NCI-H2081 treated with DMSO at 0.1 percent for 48 hours (cell line): Measurements from ENCODE around the gene A2M.

Source experiments
- DNase-seq: peaks from one replicate; lab custom pipeline; 2025; lab: John Stamatoyannopoulos, UW

The A2M gene

DNA sequence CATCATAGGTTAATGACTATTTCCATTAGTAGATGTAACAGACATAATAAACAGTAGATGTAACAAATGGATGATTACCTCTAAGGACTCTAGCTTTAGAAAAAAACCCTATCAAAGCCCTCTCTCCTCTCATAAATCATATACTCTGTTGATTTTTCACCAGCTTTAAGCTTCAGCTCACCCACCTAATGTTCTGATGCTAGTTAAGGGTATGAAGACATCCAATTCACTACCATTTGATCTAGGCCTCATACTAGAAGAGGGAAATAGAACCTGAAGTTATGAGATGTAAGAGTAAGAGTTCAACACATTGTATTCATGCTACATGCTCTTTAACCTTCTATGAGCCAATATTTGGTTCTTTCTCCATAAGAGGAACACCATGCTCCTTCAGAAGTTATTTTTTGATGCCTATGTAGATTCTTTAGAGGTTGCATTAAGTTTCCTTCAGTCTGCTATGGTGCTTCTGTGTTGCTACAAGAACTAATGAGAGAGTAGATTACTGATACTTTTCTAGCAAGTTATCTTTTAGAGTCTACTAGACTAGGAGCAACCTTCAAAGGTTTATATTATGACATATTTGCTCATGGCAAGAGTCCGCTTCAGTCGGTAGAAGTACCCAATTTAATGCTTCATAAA is 16.0 kb downstream of the A2M start:
- no peak for DNase-seq

DNA sequence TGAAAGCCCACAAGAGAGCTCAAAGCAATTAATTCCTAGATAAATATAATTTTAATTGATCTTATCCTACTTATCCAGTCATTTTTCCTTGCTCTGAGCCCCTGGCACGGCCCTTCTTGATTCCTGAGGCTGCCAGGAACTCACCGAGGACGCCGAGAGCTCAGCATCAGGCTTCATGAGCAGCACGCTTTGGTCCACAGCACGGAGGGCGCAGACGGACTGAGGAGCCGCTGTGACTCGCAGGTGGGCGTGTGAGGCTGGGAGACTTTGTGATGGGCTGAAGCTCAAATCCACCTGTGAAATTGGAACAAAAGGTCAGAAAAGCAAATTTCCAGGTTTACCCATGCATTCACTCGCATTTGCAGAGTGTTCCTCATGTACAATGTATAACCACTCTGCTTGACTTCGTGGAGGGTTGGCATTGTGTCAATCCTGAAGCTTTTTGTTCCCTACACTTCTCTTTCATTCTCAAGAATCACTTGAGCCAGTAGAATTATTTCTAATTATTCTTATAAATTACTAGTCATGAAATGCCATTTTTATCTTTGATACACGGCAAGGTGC is 17.2 kb downstream of the A2M start:
- DNase-seq, result no peak

DNA sequence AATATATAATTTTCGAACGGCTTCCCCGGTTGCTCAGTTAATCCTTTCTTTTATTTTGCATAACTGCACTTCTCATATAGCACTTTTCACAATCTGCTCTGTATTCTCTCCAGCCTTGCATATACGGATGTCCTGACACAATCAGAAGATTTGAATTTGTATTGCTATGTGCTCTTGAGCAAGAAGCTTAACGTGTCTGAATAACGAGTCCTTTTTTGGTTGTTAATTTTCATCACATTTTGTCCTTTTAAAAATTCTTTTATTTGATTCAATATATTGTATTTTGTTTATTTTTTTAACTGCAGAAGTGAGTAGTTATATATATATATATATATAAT is 17.6 kb downstream of the A2M start:
- DNase-seq, result no peak

DNA sequence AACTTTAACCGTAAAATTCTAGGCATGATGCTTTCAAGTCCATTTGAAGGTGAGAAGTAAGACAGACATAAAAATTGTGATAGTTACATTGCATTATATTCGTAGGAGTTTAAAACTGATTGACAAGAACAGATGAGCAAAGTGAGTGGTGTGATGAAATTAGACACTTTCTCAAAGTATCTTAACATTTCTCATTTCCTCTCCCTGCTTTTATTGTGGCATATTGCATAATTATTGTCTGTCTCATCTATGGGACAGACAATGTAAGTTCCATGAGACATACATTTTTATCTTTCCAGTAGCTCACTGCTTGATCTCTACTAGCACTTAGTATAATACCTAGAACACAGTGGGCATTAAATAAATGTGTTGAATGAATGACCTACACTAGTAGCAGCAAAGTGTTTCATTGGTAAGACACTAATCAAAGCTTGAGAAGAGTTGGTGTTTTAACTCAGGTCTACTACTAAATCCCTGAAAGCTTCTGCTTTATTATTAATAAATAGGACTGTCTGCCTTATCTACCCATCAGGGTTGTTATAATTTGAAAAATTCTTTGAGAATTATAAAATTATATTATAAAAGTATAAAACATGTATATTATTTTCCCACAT is 19.0 kb downstream of the A2M start:
- no peak for DNase-seq

DNA sequence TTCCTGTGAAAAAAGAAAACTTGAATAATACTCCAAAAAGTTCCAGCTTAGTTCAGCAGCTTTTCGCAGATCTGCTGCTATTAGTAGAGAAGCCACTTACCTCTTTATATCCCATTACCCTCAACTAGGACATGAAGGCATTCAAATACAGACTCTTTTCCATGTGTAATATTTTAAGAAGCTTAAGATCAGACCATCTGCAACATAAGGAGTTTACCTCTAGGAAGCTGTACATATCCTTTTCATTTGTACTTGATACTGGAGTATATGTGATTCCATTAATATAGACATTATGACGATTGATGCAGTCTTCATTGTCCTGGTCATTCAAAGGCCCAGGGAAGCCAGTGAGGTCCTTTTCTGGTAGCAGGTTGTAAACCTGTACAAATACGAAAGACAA is 20.4 kb downstream of the A2M start:
- no peak for DNase-seq

DNA sequence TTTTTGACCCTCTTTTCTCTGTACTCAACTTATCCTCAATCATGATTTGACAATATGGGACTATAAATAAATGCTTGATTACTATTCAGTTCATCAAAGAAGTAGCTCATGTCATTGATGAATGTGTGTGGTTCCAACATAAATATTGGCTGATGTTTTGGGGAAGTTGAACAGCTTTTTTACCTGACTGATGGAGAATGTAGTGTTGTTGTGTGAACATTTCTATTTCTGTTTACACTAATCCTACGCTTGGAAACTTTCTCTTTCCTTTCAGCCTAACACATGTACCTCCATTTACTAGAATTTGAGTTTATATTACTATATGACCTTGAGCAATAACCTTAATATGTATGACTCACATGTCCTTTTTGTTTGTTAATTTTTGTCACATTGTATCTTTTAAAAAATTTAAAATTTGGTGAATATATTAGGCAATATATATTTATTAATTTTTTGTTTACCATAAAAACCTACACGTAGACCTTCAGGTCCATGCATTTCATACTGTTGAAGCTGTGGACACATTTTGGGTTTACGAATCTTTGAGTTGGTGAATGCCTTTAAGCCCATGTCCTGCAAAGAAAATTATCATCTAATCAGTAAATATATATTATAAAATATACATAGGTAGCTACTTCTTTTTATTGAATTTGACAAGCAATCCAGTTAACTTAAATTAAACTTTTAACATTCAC is 21.1 kb downstream of the A2M start:
- DNase-seq, result no peak

DNA sequence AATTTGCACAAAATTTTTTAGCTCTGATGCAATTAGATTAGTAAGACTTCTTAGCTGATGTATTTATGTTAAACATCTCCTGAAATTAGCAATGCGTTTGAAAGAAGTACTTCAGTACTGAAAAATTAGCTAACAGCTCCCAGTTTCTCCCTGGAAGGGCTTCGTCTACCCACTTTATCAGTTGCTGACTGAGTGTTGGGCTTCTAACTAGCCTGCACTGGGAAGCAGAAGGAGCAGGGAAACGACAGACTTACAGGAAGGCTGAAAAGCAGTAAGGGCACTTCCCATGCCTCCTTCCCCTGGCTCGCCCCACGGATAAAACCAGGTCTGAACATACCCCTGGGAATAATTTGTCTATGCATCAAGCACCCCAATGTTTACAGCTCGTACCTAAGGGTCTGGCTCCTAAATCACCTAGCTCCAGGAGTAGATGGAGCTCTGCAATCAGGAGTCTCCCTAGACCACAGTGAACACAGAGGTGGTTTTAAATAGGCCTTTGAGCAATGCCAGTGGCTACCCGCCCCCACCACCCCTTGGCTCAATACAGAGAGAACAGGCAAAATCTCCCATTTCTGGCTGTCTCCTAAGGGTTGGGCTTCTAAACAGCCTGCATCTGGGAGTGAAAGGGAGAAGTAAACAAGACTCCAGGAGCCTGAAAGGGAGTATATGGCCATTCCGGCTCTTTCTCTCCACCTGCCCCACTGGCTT is 23.7 kb downstream of the A2M start:
- no peak for DNase-seq

DNA sequence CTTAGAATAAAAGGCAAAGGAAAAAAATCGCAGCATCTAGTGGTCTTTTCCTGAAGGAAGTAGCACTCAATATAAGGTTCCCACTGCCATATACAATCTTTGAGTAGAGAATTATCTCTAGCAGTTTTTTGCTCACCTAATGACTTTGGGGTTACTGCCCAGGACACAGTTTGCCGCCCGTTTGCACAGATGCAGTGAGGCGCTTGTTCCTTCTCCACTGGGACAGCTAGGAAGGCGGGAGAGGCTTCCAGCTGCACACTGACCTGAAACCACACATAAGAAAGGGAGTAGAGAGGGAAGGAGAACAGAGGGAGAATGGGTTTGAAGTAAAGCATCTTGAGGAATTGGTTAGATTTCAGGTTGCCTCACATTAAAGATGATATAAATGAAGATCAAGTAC is 25.5 kb downstream of the A2M start:
- DNase-seq, result no peak

DNA sequence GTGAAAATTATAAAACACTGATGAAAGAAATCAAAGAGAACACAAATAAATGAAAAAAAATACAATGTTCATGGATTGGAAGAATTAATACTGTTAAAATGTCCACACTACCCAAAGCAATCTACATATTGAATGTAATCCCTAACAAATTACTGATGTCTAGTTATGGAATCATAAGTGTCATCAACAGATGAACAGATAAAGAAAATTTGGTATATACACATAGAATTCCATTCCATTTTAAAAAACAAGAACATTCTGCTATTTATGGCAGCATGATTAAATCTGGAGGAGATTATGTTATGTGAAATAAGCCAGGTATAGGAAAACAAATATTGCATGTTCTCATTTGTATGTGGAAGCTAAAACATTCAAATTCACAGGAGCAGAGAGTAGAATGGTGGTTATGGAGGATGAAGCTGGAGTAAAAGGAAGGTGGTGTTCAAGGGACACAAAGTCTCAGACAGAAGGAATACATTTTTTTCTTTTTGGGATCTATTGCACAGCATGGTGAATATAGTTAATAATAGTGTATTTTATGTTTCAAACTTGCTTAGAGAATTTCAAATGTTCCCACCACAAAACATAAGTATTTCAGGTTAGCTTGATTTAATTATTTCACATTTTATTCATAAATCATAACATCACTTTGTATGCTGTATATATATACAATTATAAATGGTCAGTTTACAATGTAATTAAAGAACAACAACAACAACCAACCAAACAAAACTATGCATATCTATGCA is 28.5 kb downstream of the A2M start:
- DNase-seq, result no peak

DNA sequence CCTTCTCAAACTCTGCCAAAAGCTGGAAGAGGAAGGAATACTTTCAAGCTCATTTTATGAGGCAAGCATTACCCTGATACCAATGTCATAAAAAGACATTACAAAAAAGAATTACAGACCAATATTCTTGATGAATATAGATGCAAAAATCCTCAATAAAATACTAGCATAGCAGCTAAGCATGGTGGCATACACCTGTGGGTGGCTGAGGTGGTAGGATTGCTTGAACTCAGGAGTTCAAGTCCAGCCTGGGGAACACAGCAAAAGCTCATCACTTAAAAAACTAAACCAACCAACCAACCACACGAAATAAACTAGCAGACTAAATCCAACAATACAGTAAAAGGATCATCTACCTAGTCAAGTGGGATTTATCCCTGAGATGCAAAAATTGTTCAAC is 29.6 kb downstream of the A2M start:
- no peak for DNase-seq

DNA sequence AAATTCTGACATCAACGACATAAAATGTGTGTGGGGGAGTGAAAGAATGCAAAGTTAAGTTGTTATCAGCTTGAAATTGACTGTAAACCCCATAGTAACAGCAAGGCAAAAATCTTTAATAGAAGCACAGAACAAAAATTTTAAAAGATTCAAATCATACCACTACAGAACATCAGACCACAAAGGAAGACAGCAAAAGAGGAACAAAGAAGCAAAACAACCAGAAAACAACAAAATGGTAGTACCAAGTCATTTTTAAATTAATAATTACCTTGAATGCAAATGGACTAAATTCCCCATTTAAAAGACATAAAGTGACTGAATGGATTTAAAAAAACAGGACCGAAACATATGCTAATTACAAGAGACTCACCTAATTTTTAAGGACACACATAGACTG is 31.3 kb downstream of the A2M start:
- DNase-seq, result no peak

DNA sequence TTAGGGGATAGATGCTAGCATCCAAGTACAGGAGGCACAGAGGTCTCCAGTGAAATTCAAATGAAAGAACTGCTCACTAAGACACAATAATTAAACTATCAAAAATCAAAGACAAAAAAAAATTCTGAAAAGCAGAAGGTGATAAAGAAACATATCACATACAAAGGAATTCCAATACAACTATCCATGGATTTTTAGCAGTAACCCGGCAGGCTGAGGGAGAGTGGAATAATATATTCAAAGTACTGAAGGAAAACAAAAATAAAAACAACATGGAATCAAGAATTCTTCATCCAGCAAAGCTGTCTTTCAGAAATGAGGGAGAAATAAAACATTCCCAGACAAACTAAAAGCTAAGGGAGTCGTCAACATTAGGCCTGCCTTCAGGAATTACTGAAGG is 31.9 kb downstream of the A2M start:
- DNase-seq, result no peak

DNA sequence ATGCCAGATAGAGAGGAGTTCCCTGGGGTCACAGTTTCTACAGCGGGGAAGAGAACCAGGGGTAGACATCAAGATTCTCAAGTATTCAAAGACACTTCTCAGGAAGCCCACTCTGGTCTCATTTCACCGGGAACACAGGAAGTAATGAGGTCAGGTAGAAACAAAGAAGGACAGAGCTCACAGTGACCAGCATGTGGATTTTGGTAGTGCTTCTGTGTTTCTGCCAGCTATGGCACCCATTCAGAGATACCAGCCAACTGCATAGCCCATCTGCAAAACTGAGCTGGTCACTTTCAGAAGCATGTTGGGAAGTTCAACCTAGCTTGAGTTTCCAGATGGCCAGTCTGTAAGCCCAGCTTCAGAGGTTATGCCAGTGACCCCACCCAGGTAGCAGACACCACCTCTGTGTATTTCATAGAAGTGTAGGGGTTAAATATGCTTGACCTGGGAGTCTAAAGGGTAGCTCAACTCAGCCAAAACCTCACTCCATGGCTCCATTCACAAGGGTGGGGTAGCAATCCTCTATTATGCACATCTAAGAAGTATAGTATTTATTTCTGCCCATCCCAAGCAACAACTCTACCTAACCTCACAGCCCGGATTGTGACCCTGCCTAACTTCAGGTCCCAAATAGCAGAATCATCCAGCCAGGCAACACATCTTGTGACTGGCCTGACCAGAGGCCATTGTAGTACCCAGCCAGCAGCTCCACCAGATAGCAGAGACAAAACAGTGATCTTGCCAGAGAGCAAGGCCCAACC is 33.9 kb downstream of the A2M start:
- no peak for DNase-seq

DNA sequence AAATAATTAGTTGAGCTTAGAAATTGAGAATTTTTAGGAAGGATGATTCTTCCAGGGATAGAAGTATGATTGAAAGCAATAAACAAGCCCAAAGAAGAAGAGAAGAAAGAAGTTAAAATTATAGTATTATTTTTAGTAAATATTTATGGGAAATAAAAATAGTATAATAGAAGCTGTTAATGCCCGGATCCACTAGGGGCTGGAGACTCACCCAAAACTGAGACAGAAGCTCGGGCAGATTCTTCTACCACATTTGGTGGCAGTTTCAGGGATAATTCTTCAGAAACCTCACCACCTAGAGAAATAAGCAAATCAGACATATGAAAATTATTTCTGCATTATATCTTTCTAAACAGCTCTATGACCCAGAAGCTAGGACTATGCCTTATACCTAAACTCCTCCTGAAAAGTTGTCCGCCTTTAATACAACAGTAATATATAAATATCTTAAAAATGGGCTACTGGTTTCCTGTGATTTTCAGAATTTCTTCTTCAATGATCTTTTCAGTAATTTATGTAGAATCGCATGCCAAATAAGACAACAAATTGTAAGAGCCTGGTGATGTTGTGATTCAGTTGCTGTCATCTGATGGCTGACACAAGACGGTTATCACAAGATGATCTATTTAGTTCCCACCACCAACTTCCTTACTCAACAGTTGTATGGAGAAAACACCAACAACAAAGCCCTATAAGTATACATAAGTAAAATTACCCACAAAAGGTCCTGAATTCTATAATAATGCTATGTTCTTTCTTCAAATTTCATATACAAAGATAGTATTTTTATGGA is 35.6 kb downstream of the A2M start:
- DNase-seq, result no peak

DNA sequence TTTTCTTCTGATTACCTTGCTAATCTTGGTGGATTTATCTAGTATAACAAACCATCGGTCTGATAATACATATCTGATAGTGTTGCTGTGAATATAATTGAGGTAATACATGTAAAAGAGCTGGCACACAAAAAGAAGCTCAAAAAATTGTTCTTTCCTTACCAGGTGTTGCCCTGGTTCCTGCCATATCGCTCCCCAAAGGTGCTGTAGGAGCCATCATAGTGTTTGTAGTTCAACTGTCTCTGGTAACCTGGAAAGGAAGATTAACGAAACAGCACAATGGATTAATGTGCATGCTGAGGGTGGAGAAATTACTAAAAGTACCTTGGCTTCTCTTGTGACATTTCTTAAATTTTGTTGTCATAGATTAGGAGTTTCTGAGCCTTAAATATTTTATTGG is 36.6 kb downstream of the A2M start:
- no peak for DNase-seq

DNA sequence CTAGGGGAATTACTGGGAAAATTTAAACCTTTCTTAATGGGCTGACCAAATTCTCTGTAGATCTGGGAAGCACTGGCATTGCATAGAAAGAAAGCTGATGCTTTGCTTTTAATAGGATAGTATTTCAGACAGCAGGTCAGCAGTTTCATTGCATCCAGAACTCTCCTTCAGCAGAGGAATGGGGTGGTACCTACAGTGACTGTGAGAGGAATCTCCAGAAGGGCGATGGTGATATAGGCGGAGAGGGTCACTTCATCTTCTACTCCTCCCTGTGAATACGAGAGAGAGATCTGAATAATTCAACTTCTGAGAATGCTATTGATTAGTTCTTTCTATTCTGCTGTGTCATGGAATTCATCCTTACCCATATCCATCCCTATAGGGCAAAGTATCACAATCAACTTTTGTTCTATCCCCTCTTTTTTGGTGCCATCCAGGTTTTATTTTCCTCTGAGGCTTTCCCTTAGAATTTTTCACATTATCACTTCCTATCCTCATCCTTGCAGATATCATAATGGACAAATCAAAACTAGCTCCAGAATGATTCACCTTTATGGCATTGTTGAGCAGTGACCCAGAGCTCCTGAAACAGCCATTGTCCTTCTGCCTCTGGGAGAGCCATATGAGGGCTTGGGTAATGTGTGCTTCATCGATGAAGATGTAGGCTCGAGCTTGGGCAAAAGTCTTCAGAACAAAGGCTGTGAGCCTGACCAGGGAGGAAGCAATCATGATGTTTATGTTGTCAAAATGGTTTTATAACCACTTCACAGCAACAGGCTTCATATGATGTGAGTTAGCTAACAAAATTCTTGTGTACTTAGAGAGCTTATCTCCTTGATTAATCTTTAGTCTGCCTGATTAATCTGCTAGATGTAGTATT is 38.3 kb downstream of the A2M start:
- DNase-seq, result no peak

DNA sequence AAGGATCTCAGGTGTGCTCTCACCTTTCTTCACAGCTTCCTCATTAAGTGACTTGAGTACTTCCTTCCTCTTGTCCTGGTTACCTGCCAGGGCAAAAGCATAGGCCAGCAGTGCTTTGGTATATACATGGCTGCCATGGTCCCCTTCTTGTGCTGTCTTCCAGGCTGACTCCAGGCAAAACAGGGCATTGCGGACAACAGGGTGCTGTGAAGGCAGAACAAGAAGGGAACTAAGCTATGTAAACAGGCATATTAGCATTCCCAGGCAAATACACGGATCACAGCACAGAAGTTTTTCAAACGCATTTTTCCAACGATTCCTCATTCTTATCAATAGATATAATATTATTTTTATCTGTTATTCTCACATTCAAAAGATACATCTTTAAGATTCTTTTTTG is 39.0 kb downstream of the A2M start:
- DNase-seq, result no peak

DNA sequence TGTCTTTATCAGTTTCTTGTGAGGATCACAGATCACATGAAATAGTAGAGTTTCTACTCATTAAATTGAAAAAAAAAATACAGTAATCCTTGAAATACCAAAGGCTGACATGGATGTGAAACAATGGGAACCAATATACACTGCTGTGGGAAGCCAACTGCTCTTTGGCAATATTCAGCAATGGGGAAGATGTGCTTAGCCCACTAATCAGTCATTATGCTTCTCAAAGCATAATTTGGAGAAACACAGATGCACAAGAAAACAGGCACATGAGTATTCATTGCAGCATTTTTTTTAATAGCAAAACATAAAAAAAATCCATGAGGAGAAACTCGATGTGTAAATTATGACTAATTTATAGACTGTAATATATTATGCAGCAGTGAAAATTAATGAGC is 40.6 kb downstream of the A2M start:
- DNase-seq, result no peak

DNA sequence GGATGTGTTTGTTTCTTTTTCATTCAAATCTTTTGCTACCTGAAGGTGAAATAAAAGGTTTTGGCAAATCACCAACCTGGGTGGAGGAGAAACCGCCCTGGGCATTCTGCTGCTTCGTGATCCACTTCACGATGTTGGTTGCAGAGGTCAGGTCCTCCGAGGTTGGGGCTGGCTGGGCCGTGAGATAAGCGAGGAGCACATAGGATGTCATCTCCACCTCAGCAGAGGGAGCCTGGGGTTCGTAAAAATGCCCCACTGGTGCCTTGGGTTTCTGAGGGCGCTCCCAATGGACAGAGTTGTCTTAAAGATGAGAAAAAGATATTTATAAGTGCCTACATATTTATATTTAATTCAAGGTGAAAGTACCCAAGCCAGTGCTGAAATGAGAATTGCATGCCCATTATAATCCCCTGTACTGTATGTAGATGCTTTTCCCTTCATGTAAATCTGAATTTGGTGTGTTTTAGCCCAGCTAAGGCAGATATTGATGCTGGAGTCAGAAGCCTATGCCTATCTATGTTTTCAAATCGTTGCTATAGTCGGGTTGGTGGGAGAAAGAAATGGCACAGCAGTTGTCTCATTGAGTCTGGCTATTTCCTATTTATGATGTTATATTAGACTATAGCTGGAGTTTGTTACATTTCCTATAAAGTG is 41.1 kb downstream of the A2M start:
- DNase-seq, result no peak
